ENCODE measurements around the gene ADCY5.

Gene ADCY5

GRCh38 chr3:123446210-123446609 is 2.7 kb downstream of the ADCY5 start:
- H3K9me3 Mint-ChIP-seq = no peaks in the 10 kb centered on the region
- H3K4me3 Mint-ChIP-seq = no peak overlapping the region
- no peak for ATAC-seq
- H3K27ac Mint-ChIP-seq = no peak overlapping the region
- H3K4me1 Mint-ChIP-seq = peaks cover 10% of the 10 kb centered on the region
- peaks cover 77% of the 10 kb centered on the region for H3K27me3 Mint-ChIP-seq
- DNase-seq = no peak

DNA sequence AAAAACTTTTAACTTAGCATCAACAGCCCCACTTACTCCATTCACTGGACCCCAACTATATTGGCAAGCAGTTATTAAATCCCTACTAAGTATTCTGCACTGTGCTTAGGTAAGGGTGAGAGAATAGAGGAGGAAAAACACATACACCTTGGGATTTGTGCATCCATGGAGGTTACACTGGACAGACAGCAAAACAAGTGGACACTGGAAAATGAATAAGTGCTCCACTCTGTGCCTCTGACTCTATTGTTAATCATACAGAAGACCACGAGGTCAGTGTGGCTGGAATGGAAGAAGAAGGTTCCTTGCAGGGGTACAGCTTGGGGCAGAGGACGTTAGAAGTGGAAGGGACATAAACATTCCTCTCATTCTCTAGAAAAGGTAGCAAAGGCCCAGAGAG is 3.2 kb downstream of the ADCY5 start:
- Mint-ChIP-seq H3K9me3 (no peaks in the 10 kb centered on the region), H3K4me3 (no peak overlapping the region), H3K4me1 (peaks cover 10% of the 10 kb centered on the region), H3K27ac (no peak overlapping the region), H3K27me3 (peaks cover 77% of the 10 kb centered on the region)
- DNase-seq (no peak), ATAC-seq (no peak)

- Mint-ChIP-seq H3K4me1 (peaks cover 5% of the 10 kb centered on the region), H3K9me3 (no peaks in the 10 kb centered on the region), H3K27ac (no peak overlapping the region), H3K27me3 (peaks cover 77% of the 10 kb centered on the region), H3K4me3 (no peak overlapping the region)
- ATAC-seq (no peak), DNase-seq (no peak)
Observed at GRCh38 chr3:123444744-123445143, 4.1 kb downstream of the ADCY5 start.

DNA sequence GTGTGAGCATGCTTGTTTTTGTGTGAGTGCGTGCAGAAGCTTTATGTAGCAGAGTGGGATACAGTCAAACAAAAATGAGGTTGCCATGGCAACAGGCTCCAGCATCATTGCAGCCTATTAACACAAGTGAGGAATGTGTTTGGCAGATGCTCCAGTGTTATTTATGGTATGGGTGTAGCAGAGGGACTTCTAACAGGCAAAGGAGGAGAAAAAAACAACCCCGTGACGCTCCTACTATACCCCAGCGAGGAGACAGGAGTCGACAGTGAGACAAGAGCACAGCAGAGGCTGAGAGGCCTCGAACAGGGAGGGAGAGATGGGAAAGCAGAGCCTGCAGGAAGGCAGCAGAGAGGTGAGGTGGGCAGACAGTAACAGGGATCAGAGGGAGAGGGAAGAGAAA is 4.9 kb downstream of the ADCY5 start:
- no peaks in the 10 kb centered on the region for H3K9me3 Mint-ChIP-seq
- DNase-seq = no peak
- H3K27me3 Mint-ChIP-seq = peaks cover 78% of the 10 kb centered on the region
- no peak overlapping the region for H3K4me3 Mint-ChIP-seq
- ATAC-seq = no peak
- peak overlapping the region in 1 of 2 donors; percentile 20 for H3K27ac Mint-ChIP-seq
- peaks cover 5% of the 10 kb centered on the region for H3K4me1 Mint-ChIP-seq

GRCh38 chr3:123442908-123443307 is 6.0 kb downstream of the ADCY5 start:
- Mint-ChIP-seq H3K27me3 (peaks cover 78% of the 10 kb centered on the region), H3K9me3 (no peaks in the 10 kb centered on the region), H3K27ac (no peak overlapping the region), H3K4me3 (no peak overlapping the region), H3K4me1 (peaks cover 5% of the 10 kb centered on the region)
- no peak for DNase-seq
- ATAC-seq = no peak

GRCh38 chr3:123442125-123442524 is 6.8 kb downstream of the ADCY5 start:
- ATAC-seq (no peak), DNase-seq (no peak)
- Mint-ChIP-seq H3K4me1 (peaks cover 3% of the 10 kb centered on the region), H3K27ac (no peak overlapping the region), H3K9me3 (no peaks in the 10 kb centered on the region), H3K4me3 (no peak overlapping the region), H3K27me3 (peaks cover 73% of the 10 kb centered on the region)

DNA sequence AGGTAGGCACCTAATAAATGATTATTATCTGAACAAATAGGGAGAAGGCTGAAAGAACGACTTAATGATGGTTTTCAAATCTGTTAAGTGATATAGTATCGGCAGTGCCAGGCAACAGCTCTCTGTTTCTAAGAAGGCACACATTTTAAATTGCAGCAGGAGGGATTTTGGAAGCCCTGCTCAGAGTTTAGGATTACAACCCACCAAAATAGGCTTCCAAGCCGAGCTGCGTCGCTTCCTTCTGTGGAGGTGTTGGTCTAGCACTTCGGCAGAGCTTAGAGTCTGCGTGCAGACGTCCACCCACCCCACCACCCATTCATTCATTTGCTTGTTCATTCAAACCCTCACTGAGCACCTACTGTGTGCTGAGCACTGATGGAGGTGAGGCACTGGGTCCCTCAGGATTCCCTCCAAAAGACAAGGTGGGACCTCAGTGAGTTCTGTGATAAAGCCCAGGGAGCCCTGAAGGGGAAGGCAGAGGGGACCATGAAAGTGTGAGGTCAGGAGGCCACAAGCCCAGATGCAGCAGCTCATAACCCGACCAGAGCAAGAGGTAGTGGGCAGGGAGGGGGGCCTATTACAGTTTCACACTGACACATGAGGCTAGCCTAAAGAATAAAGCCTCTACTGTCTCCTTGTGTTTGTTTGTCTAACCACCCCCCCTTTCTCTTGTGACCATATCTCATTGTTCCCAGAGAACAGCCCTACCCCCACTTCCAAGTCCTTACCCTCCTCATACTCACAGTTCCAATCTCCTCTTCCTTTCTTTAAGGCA is 8.9 kb downstream of the ADCY5 start:
- no peaks in the 10 kb centered on the region for H3K4me1 Mint-ChIP-seq
- DNase-seq = no peak
- no peak for ATAC-seq
- H3K27me3 Mint-ChIP-seq = peaks cover 51% of the 10 kb centered on the region
- H3K9me3 Mint-ChIP-seq = no peaks in the 10 kb centered on the region
- H3K4me3 Mint-ChIP-seq = no peak overlapping the region
- no peak overlapping the region for H3K27ac Mint-ChIP-seq

GRCh38 chr3:123432832-123433523 is 15.9 kb downstream of the ADCY5 start:
- Mint-ChIP-seq H3K4me1 (no peaks in the 10 kb centered on the region), H3K4me3 (no peak overlapping the region), H3K27ac (no peak overlapping the region), H3K27me3 (peaks cover 7% of the 10 kb centered on the region), H3K9me3 (no peaks in the 10 kb centered on the region)
- DNase-seq = no peak
- ATAC-seq = no peak

DNA sequence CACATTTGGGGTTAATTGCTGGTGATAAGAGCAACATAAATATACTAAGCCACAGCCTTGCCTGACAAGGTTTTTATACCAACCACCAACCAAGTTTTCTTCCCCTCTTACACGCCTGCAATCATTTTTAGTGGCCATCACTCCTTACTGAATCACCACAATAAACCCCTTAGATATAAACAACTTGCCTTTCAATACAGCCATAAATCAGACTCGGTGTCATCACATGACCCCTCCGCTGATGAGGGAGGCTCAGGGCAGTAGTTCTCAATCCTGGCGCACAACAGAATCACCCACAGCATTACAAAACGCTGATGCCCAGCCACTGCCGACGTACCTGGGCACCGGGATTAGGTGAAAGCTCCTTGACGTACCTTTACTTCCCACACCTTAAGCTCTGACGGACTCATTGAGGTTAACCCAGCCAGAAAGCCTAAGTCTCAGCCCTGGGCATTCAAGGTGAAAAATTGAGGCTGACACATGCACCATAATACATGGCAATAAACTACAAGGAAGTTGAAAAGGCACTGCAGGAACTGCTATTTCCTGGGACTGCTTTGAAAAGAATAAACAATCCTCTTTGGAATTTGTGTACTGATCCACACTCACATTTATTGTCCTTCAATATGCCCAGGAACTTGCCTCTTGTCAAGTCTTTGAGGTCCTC is 17.1 kb downstream of the ADCY5 start:
- no peak overlapping the region for H3K4me3 Mint-ChIP-seq

DNA sequence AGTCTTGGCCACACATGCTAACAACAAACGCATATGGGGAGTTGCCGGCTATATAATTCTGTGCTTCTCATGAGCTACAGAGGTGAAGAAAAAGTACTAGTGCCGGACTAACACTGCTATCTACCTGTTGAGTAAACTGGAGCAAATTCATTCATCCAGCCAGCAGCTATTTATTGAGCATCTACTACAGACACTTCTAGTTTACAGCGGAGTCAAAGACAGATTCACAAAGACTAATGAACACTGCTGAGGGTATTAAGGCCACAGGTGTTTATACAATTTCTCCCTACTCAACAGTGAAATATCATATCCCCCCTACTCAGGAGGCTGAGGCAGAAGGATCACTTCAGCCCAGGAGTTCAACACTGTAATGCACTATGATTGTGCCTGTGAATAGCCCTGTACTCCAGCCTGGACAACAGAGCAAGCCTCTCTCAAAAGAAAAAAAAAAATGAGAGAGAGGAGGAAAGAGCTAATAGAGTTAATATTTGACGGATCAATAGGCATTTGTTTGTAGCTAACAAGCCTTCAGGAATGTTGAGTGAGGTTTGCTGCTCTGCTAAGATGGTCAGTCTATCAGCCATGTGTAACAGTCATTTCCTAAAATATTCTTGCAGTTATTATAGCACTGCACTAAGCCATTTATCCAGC is 17.8 kb downstream of the ADCY5 start:
- no peak overlapping the region for H3K27ac Mint-ChIP-seq
- DNase-seq (no peak), ATAC-seq (no peak)
- H3K27me3 Mint-ChIP-seq = peaks cover 7% of the 10 kb centered on the region
- no peaks in the 10 kb centered on the region for H3K4me1 Mint-ChIP-seq
- H3K4me3 Mint-ChIP-seq = no peak overlapping the region
- H3K9me3 Mint-ChIP-seq = no peaks in the 10 kb centered on the region

More for the DNA sequence above, 17.1 kb downstream of the ADCY5 start:
- H3K4me1 Mint-ChIP-seq = no peaks in the 10 kb centered on the region
- DNase-seq (no peak), ATAC-seq (no peak)
- H3K27ac Mint-ChIP-seq = no peak overlapping the region
- no peaks in the 10 kb centered on the region for H3K9me3 Mint-ChIP-seq
- H3K27me3 Mint-ChIP-seq = peaks cover 7% of the 10 kb centered on the region

GRCh38 chr3:123430266-123430665 is 18.6 kb downstream of the ADCY5 start:
- Mint-ChIP-seq H3K27me3 (peaks cover 7% of the 10 kb centered on the region), H3K4me3 (no peak overlapping the region), H3K27ac (no peak overlapping the region), H3K9me3 (no peaks in the 10 kb centered on the region), H3K4me1 (no peaks in the 10 kb centered on the region)
- DNase-seq (no peak), ATAC-seq (no peak)

GRCh38 chr3:123429362-123430125 is 19.3 kb downstream of the ADCY5 start:
- no peaks in the 10 kb centered on the region for H3K9me3 Mint-ChIP-seq
- no peak overlapping the region for H3K4me3 Mint-ChIP-seq
- no peak overlapping the region for H3K27ac Mint-ChIP-seq
- no peak for DNase-seq
- no peak for ATAC-seq
- H3K4me1 Mint-ChIP-seq = no peaks in the 10 kb centered on the region
- H3K27me3 Mint-ChIP-seq = peaks cover 7% of the 10 kb centered on the region

GRCh38 chr3:123424999-123425712 is 23.7 kb downstream of the ADCY5 start:
- no peak for ATAC-seq
- H3K27ac Mint-ChIP-seq = no peak overlapping the region
- H3K9me3 Mint-ChIP-seq = no peaks in the 10 kb centered on the region

DNA sequence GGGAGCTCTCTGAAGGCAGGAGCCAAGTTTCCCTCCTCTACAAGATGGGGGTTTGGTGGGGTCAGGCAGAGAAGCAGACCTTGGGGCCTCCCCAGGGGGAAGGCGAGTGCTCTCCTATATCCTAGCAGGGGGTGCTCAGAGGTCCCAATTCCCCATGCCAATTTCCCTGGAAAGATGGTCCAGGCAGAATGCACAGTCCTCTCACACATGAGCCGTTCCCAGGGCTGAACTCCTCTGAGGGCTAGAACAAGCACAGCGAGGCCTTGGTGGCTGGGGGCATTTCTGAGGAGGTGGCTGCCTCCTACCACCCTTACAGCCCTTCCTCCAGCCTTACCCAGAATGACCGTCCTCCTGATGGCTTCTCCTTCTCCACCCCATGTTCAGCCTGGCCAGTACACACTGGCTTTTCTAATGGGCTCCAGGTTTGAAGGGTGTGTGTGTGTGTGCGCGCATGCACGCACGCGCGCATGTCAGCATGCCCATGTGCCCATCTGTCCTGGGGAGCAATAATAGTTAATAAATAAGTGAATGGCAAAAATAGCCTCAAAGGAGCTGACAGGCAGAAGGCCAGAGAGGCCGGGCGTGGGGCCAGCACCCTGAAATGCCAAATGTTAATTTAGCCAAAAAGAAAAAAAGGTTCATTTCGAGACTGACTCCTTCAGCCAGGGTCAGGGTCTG is 24.4 kb downstream of the ADCY5 start:
- H3K4me3 Mint-ChIP-seq = no peak overlapping the region
- peaks cover 9% of the 10 kb centered on the region for H3K4me1 Mint-ChIP-seq
- no peaks in the 10 kb centered on the region for H3K9me3 Mint-ChIP-seq
- peaks cover 6% of the 10 kb centered on the region for H3K27me3 Mint-ChIP-seq
- peak overlapping the region in 1 of 2 donors; percentile 76 for H3K27ac Mint-ChIP-seq
- DNase-seq = no peak
- ATAC-seq = no peak

More at GRCh38 chr3:123424999-123425712, 23.7 kb downstream of the ADCY5 start:
- no peak overlapping the region for H3K4me3 Mint-ChIP-seq
- no peak for DNase-seq
- H3K27me3 Mint-ChIP-seq = peaks cover 13% of the 10 kb centered on the region
- peaks cover 9% of the 10 kb centered on the region for H3K4me1 Mint-ChIP-seq
